Measurements from ENCODE around the gene MYOM1.
"Not testable (repeated sequence)": the region's sequence is repeated elsewhere in the genome, so short reads cannot be mapped to it uniquely, and the experiment has no call there.

MYOM1 gene

DNA sequence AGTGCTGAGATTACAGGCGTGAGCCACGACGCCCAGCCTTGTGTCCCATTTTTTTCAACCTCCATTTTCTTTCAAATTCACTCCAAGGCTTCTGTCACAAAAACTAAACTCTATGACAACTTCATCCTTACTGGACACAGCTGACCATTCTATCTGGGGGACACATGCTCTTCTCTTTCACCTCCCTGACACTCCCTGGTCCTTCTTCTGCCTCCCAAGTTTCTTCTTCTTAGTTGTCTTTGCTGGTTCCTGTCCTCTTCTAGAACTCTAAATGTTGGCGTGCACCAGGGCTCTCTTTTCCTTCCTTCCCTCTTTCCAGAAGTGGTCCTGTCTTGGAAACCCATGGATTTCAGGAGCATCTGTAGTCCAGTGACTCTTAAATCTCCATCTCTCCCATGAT lies 166.7 kb downstream of the MYOM1 start:
- DNase-seq, result no peak

- DNase-seq, result no peak
Measured at GRCh38 chr18:3052411-3052758, 167.4 kb downstream of the MYOM1 start.

- no peak for DNase-seq
Measured at GRCh38 chr18:3051718-3052410, 167.9 kb downstream of the MYOM1 start.

- not testable (repeated sequence) for DNase-seq
Measured at GRCh38 chr18:3049897-3050454, 169.8 kb downstream of the MYOM1 start.

DNA sequence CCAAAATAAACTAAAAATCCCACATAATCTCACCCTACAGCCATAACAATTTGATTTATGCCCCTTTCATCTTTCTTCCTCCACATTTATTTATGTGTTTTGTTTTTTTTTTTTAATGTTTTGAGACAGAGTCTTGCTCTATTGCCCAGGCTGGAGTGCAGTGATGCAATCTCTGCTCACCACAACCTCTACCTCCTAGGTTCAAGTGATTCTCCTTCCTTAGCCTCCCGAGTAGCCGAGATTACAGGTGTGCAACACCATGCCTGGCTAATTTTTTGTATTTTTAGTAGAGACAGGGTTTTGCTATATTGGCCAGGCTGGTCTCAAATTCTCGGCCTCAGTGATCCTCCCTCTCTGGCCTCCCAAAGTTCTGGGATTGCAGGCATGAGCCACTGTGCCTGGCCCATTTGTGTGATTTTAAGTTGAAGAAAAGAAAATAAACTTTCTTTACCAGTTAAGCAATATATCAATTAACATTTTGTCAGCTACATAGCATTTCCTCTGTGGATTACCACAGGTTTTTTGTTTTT lies 170.9 kb downstream of the MYOM1 start:
- DNase-seq, result no peak

DNA sequence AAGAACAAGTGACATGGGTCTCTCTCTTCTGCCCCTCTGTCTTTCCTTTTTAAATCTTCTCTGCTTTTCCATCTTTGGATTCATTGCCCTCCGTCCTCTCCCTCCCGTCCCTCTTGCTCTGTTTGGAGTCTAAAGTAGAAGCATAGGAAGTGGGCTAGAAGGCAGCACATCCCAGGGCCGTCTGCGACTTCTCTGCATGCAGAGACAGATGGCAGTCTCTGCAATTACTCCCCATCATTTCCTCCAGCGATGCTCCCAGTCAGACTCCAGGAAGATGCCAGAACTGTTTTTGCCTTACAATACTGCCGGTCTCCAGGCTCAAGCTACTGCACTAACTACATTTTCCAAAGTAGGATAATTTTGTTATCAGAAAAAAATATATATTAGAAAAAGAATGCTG lies 171.6 kb downstream of the MYOM1 start:
- no peak for DNase-seq

- DNase-seq, result no peak
Measured at GRCh38 chr18:3046216-3046808, 173.5 kb downstream of the MYOM1 start.

DNA sequence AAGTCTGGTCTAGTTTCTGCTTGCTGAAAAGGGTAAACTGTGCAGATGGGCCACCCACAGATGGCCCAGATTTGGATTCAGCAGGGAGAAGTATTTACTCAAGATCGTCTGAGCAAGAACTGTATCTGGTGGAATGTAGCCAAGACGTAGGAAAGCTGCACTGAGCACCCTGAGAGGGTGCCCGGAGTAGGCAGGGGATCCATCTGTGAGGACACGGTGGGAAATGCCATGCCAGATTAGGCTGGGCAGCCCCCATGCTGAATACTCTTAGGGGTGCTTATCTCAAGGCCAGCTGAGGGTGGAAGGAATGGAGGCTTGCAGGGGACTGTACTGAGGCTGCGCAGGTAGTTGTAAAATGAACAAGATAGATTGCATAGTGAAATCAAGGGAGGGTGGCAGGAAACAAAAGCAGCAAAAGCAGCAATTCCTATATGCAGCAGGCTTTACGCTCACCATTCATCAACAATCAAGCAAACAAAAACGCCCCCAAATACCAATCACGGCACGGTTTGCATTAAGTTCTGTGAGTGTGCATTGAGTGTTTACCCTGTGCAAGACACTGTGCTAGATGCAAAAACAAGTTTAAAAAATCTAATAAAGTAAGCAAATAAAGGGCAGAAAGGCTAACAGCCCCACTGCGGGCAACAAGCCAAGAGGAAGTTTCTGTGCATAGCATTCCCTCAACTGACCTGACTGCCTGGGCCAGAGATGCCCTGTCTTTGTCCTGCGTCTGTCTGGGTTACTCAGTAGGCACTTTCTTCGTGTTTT lies 174.7 kb downstream of the MYOM1 start:
- DNase-seq, result no peak

GRCh38 chr18:3042379-3042778 lies 177.4 kb downstream of the MYOM1 start:
- no peak for DNase-seq

GRCh38 chr18:3041843-3042242 lies 177.9 kb downstream of the MYOM1 start:
- DNase-seq, result no peak

- no peak for DNase-seq
Measured at GRCh38 chr18:3040881-3041280, 178.9 kb downstream of the MYOM1 start.

DNA sequence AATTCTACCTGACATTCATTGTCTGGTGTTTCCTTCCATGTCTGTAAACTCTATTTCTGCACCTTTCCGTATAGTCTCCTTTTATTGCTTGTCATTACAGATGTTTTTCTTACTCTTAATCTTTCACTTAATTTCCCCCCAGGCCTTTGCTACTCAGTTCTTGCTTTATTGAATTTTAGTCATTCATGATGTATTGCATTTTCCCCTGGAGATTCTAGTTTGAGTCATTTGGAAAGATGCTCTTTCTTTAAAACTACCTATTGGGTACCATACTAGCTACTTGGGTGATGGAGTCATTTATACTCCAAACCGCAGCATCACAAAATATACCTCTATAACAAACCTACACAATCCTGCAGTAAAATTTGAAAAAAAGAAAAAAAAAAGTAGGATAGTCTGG lies 179.6 kb downstream of the MYOM1 start:
- no peak for DNase-seq

DNA sequence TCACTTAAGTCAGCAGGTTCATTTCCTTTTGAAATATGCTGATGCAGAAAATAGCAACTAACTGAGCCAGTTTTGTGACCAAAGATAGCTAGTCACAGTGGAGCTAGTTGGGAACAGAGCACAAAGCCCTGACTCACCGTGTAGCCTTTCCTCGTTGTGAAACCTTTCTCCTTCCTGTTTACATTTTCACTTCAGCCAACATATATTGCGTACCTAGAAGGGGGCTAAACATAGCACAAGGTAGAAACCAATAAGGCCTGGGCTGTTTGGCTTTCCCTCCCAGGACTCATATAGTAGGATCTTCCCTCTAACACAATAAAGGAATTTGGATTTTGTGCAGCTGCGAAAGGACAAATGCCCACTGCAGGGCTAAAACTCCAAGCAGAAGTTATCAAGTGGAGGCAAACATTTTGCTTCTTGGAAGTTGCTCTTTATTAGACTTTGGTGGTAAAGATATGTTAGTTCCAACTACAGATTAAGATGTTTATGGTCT lies 182.3 kb downstream of the MYOM1 start:
- no peak for DNase-seq

DNA sequence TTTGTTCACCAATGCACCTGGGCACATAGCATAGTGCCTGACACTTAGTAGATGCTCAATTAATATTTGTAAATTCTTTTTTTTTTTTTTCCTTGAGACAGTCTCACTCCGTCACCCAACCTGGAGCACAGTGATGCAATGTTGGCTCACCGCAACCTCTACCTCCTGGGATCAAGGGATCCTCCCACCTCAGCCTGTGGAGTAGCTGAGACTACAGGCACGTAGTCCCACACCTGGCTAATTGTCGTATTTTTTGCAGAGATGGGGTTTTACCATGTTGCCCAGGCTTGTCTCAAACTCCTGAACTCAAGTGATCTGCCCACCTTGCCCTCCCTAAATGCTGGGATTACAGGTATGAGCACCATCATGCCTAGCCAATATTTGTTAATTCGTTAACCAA lies 183.7 kb downstream of the MYOM1 start:
- no peak for DNase-seq

DNA sequence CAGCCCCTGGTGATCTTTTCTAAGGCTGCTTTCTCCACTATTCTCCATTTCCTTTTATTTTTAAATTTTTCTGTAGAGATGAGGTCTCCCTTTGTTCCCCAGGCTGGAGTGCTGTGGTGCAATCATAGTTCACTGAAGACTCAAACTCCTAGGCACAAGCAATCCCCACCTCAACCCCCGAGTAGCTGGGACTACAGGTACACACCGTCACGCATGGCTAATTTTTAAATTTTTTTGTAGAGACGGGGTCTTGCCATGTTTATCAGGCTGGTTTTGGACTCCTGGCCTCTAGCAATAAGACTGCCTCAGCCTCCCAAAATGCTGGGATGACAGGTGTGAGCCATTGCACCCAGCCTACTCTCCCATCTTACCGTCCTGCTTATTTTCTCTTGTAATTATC lies 184.1 kb downstream of the MYOM1 start:
- no peak for DNase-seq

- DNase-seq, result no peak
Measured at GRCh38 chr18:3032721-3033120, 187.0 kb downstream of the MYOM1 start.

- DNase-seq, result no peak
Measured at GRCh38 chr18:3029215-3029952, 190.4 kb downstream of the MYOM1 start.

DNA sequence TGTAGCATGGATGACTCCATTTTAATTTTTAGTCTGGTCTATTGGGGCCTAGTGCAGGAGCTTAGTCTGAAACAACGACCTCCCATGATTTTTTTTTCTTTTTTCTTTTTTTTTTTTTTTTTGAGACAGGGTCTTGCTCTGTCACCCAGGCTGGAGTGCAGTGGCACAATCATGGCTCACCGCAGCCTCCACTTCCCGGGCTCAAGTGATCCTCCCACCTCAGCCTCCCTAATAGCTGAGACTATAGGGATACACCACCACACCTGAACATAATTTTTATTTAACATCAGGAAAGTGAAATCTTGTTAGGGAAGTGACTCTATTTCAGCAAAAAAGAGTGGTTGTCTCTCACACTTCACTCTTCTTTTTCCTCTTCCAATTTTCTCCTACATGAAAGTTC lies 191.7 kb downstream of the MYOM1 start:
- DNase-seq, result not testable (repeated sequence)

- DNase-seq, result no peak
Measured at GRCh38 chr18:3027370-3027891, 192.3 kb downstream of the MYOM1 start.

- DNase-seq, result no peak
Measured at GRCh38 chr18:3025544-3025943, 194.2 kb downstream of the MYOM1 start.

DNA sequence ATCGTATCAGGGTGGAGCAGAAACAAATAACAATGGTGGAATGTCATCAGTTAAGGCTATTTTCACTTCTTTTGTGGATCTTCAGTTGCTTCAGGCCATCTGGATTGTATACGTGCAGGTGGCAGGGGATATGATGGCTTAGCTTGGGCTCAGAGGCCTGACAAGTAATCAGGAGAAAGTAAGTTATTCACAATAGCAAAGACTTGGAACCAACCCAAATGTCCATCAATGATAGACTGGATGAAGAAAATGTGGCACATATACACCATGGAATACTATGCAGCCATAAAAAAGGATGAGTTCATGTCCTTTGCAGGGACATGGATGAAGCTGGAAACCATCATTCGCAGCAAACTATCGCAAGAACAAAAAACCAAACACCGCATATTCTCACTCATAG lies 196.2 kb downstream of the MYOM1 start:
- not testable (repeated sequence) for DNase-seq
